Measurements from ENCODE around the gene PCDHB14. TPM values are rescaled to one million over a fixed set of nuclear protein-coding genes. Genes with fewer than 3 reads are reported as not detected.

PCDHB14 gene
- polyA plus RNA-seq, 4 donors, result 8.1 to 11.2 (median 8.8) TPM

DNA sequence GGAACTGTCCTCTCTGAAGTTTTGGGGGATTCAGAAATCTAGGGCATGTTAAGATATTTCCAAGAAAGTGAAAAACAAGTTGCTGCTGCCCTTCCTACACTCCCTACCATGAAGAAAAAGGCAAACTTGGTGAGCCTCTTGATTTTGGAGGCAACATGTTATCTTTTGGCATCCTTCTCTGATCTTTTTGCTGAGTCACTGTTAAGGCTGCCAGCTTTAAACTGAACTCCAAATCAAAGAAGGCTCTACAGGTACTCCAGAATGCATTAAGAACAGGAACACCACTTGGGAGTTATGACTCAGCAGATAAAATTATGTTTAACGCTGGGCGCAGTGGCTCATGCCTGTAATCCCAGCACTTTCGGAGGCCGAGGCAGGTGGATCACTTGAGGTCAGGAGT is 46.1 kb downstream of the PCDHB14 start:
- no peak for DNase-seq (ENCODE audit: low read depth in 4 of 4, low spot score in 3 of 4)

DNA sequence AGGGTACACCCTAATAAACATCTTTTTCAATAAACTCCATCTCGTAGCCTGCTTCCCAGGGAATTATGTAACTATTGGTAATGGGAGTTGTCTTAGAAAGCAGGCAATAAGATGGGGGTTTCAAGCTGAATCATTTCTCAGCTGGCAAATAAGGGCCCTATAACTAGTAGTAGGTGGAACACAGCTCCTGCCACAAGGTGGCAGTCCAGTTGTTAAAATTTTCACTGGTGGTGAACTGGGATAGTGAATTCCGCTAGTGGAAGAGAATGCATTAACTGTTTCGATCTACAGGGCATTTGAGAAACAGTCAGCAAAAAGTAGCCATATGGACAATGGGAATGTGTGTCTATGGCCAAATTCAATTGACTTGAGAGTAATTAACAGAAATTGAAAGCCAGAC is 49.8 kb downstream of the PCDHB14 start:
- DNase-seq (ENCODE audit: low read depth in 4 of 4, low spot score in 3 of 4), result no peak

Other genes starting within 250 kb of the PCDHB14 start
- under 1 TPM; 0.05 to 0.13 (median 0.08) TPM for gene PCDHB1, start 172.0 kb upstream of the PCDHB14 start, polyA plus RNA-seq (ENCODE audit: insufficient read length in 4 of 4)
- gene PCDHB2, start 128.7 kb upstream of the PCDHB14 start, polyA plus RNA-seq (ENCODE audit: insufficient read length in 4 of 4), result 1 to 10 TPM; 3.9 to 7.7 (median 4.9) TPM
- gene PCDHB3, start 122.9 kb upstream of the PCDHB14 start, polyA plus RNA-seq (ENCODE audit: insufficient read length in 4 of 4), result 1 to 10 TPM; 2.5 to 4.7 (median 3.4) TPM
- gene PCDHB4, start 101.5 kb upstream of the PCDHB14 start, polyA plus RNA-seq (ENCODE audit: insufficient read length in 4 of 4), result 1 to 10 TPM; 1.5 to 2.8 (median 2.1) TPM
- gene PCDHB5, start 88.1 kb upstream of the PCDHB14 start, polyA plus RNA-seq (ENCODE audit: insufficient read length in 4 of 4), result 1 to 10 TPM; 7.0 to 9.9 (median 8.2) TPM
- gene PCDHB6, start 73.3 kb upstream of the PCDHB14 start, polyA plus RNA-seq (ENCODE audit: insufficient read length in 4 of 4), result 1 to 10 TPM; 3.0 to 4.0 (median 3.4) TPM
- 1 to 10 TPM; 4.9 to 6.2 (median 5.9) TPM for gene PCDHB7, start 50.7 kb upstream of the PCDHB14 start, polyA plus RNA-seq (ENCODE audit: insufficient read length in 4 of 4)
- gene PCDHB8, start 45.6 kb upstream of the PCDHB14 start, polyA plus RNA-seq (ENCODE audit: insufficient read length in 4 of 4), result 1 to 10 TPM; 1.3 to 3.9 (median 2.6) TPM
- 1 to 10 TPM; 3.5 to 7.7 (median 5.2) TPM for gene PCDHB16, start 41.0 kb upstream of the PCDHB14 start, polyA plus RNA-seq (ENCODE audit: insufficient read length in 4 of 4)
- gene PCDHB9, start 36.2 kb upstream of the PCDHB14 start, polyA plus RNA-seq (ENCODE audit: insufficient read length in 4 of 4), result 1 to 10 TPM; 3.2 to 6.3 (median 3.8) TPM
- 1 to 10 TPM; 6.5 to 9.4 (median 7.7) TPM for gene PCDHB10, start 31.0 kb upstream of the PCDHB14 start, polyA plus RNA-seq (ENCODE audit: insufficient read length in 4 of 4)
- 1 to 10 TPM; 4.8 to 6.3 (median 5.1) TPM for gene PCDHB11, start 23.7 kb upstream of the PCDHB14 start, polyA plus RNA-seq (ENCODE audit: insufficient read length in 4 of 4)
- gene PCDHB12, start 14.6 kb upstream of the PCDHB14 start, polyA plus RNA-seq (ENCODE audit: insufficient read length in 4 of 4), result 1 to 10 TPM; 4.6 to 6.5 (median 5.5) TPM
- gene PCDHB13, start 9.4 kb upstream of the PCDHB14 start, polyA plus RNA-seq (ENCODE audit: insufficient read length in 4 of 4), result 1 to 10 TPM; 5.6 to 6.8 (median 6.3) TPM
- 10 to 100 TPM; 14.7 to 17.0 (median 16.0) TPM for gene PCDHB15, start 22.1 kb downstream of the PCDHB14 start, polyA plus RNA-seq (ENCODE audit: insufficient read length in 4 of 4)
- gene SLC25A2, start 80.7 kb downstream of the PCDHB14 start, polyA plus RNA-seq (ENCODE audit: insufficient read length in 4 of 4), result under 1 TPM in 1 of 4 donors, not detected in 3; 0.04 TPM
- gene TAF7, start 97.4 kb downstream of the PCDHB14 start, polyA plus RNA-seq (ENCODE audit: insufficient read length in 4 of 4), result 100 to 1,000 TPM; 146 to 183 (median 171) TPM
- 1 to 10 TPM in 2 of 4 donors, under 1 TPM in 2; 0.74 to 1.3 (median 0.96) TPM for gene PCDHGA1, start 107.2 kb downstream of the PCDHB14 start, polyA plus RNA-seq (ENCODE audit: insufficient read length in 4 of 4)
- gene PCDHGA2, start 115.4 kb downstream of the PCDHB14 start, polyA plus RNA-seq (ENCODE audit: insufficient read length in 4 of 4), result 1 to 10 TPM; 5.8 to 7.7 (median 6.1) TPM
- gene PCDHGA3, start 120.5 kb downstream of the PCDHB14 start, polyA plus RNA-seq (ENCODE audit: insufficient read length in 4 of 4), result 1 to 10 TPM; 2.2 to 4.2 (median 3.1) TPM
- gene PCDHGB1, start 126.8 kb downstream of the PCDHB14 start, polyA plus RNA-seq (ENCODE audit: insufficient read length in 4 of 4), result 1 to 10 TPM; 1.3 to 2.4 (median 2.0) TPM
- 1 to 10 TPM; 2.3 to 3.1 (median 2.5) TPM for gene PCDHGA4, start 131.7 kb downstream of the PCDHB14 start, polyA plus RNA-seq (ENCODE audit: insufficient read length in 4 of 4)
- 1 to 10 TPM; 3.4 to 4.7 (median 3.9) TPM for gene PCDHGB2, start 136.7 kb downstream of the PCDHB14 start, polyA plus RNA-seq (ENCODE audit: insufficient read length in 4 of 4)
- 1 to 10 TPM; 2.2 to 3.0 (median 2.5) TPM for gene PCDHGA5, start 140.8 kb downstream of the PCDHB14 start, polyA plus RNA-seq (ENCODE audit: insufficient read length in 4 of 4)
- gene PCDHGB3, start 146.9 kb downstream of the PCDHB14 start, polyA plus RNA-seq (ENCODE audit: insufficient read length in 4 of 4), result 1 to 10 TPM; 1.7 to 2.3 (median 2.0) TPM
- 1 to 10 TPM; 5.4 to 9.1 (median 6.5) TPM for gene PCDHGA6, start 150.5 kb downstream of the PCDHB14 start, polyA plus RNA-seq (ENCODE audit: insufficient read length in 4 of 4)
- gene PCDHGA7, start 159.4 kb downstream of the PCDHB14 start, polyA plus RNA-seq (ENCODE audit: insufficient read length in 4 of 4), result 1 to 10 TPM; 2.1 to 2.8 (median 2.2) TPM
- gene PCDHGB4, start 164.4 kb downstream of the PCDHB14 start, polyA plus RNA-seq (ENCODE audit: insufficient read length in 4 of 4), result 1 to 10 TPM; 4.3 to 6.6 (median 6.0) TPM
- gene PCDHGA8, start 169.3 kb downstream of the PCDHB14 start, polyA plus RNA-seq (ENCODE audit: insufficient read length in 4 of 4), result under 1 TPM; 0.30 to 0.52 (median 0.32) TPM
- gene PCDHGB5, start 174.6 kb downstream of the PCDHB14 start, polyA plus RNA-seq (ENCODE audit: insufficient read length in 4 of 4), result 10 to 100 TPM in 1 of 4 donors, 1 to 10 TPM in 3; 9.4 to 11.0 (median 9.7) TPM
- gene PCDHGA9, start 179.4 kb downstream of the PCDHB14 start, polyA plus RNA-seq (ENCODE audit: insufficient read length in 4 of 4), result 1 to 10 TPM; 5.5 to 6.5 (median 6.0) TPM
- 1 to 10 TPM; 7.0 to 8.3 (median 8.2) TPM for gene PCDHGB6, start 184.7 kb downstream of the PCDHB14 start, polyA plus RNA-seq (ENCODE audit: insufficient read length in 4 of 4)
- gene PCDHGA10, start 189.6 kb downstream of the PCDHB14 start, polyA plus RNA-seq (ENCODE audit: insufficient read length in 4 of 4), result 1 to 10 TPM; 3.7 to 3.9 (median 3.9) TPM
- gene PCDHGB7, start 194.3 kb downstream of the PCDHB14 start, polyA plus RNA-seq (ENCODE audit: insufficient read length in 4 of 4), result 10 to 100 TPM; 15.4 to 16.6 (median 15.9) TPM
- 1 to 10 TPM; 4.4 to 5.5 (median 4.9) TPM for gene PCDHGA11, start 197.7 kb downstream of the PCDHB14 start, polyA plus RNA-seq (ENCODE audit: insufficient read length in 4 of 4)
- 1 to 10 TPM in 3 of 4 donors, under 1 TPM in 1; 0.97 to 2.1 (median 1.7) TPM for gene PCDHGA12, start 207.2 kb downstream of the PCDHB14 start, polyA plus RNA-seq (ENCODE audit: insufficient read length in 4 of 4)

All from right renal pelvis (tissue), 4 donors.